Measurements from ENCODE around the gene KREMEN1.

The KREMEN1 gene

DNA sequence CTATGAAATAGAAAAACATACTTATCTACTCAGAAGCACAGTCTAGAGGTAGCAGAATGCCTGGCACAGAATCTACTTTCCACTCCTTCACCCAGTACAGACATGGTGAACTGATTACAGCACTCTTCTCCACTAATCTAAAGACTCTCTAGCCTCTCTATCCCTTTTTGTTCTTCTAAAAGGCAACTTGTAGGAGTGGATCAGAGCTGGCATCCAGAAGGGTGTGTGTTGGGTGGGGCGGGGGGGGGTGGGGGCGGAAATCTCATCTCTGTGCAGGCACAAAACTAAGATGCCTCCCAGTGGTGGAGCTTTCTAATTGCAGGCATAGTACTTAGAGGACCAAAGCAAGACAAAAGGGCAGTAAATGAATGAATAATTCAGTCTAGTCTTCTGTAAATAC is 121.3 kb downstream of the KREMEN1 start:
- no peak for FAIRE-seq

DNA sequence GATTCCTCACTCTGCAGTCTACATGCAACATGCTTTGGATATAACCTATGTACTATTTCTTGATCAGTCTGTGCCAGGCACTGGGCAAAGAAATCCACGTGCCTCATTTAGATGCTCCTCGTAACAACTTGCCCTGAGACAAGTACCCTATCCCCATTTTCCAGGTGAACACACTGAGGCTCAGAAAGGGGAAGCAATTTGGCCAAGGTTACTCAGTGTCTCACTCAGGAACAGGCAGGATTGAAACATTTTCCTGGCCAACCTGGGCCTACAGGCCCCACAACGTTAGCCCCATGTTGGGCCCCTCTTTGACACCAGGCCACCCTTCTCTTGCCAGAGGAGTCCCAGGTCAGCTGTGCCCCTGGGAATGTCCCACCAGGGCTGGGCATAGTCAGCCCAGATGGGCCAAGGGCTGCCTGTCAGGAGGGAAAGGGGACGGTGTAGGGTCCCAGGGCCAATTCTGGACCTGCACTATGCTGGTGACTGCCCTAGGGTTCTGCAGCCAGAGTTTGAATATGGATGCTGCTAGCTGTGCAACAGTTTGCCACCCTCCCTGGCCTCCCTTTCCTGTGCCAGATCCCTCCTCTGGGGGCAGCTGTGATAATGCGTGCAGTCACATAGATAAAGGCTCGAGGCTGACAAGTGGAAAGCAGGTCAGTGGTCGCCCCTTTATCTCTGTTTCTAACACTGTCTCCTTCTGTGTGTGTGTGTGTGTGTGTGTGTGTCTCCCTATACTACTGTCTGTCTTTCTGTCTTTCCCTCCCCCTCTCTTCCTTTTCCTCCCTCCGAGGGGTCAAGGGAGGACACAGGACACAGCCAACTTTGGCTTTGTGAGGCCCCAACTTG is 122.5 kb downstream of the KREMEN1 start:
- FAIRE-seq: no peak

DNA sequence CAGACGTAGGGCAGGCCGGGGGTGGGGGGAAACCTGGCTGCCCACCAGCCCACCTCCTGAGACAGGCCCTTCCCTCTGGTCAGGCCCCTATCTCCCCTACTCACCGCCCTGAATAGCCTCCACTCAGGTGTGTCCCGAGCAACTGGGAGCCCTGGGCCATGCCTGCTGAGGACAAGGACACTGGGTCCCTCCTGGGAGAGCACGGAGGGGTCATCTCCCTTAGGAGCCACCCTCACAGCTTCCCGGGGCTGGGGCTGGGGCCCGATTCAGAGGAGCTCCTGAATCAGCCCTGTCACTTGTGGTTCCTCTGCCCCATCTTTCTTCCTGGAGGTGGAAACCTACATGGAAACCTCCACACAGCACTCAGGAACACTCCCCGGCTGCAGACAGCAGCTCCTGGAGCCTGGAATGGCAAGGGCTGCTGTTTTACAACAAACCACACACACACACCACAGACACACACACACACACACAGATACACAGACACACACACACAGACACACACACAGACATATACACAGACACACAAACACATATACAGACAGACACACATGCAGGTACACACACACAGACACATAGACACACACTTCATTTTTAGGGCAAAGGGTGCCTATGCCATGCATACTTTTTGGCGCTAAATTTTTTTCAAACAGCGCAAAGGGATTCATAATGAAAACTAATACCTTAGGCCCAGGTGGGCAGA is 123.3 kb downstream of the KREMEN1 start:
- no peak for FAIRE-seq

DNA sequence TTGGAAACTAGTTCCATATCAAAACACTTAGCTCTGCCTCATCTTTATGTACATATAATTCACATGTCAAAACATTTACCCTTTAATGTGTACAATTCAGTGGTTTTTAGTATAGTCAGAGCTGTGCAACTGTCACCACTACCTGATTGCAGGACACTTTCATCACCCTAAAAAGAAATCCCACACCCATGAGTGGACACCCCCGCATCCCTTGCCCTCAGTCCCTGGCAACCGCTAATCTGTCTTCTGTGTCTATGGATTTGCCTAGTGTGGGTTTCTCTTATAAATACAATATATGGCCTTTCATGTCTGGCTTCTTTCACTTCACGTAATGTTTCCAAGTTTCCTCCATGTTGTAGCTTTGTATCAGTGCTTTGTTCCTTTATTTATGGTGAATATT is 124.3 kb downstream of the KREMEN1 start:
- no peak for FAIRE-seq

DNA sequence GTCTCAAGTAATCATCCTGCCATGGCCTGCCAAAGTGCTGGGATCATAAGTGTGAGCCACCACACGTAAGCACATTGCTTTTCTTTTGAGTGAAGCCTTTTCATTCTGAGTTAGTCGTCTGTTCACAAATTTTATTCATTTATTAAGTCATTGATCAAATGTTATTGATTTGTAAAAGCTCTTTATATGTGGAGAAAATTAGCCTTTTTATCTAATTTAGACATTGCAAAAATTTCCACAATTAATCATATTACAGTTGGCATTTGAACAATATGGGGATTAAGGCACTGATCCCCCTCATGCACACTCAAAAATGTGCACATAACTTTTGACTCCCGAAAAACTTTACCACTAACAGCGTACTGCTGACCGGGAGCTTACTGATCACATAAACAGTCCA is 125.4 kb downstream of the KREMEN1 start:
- no peak for FAIRE-seq

DNA sequence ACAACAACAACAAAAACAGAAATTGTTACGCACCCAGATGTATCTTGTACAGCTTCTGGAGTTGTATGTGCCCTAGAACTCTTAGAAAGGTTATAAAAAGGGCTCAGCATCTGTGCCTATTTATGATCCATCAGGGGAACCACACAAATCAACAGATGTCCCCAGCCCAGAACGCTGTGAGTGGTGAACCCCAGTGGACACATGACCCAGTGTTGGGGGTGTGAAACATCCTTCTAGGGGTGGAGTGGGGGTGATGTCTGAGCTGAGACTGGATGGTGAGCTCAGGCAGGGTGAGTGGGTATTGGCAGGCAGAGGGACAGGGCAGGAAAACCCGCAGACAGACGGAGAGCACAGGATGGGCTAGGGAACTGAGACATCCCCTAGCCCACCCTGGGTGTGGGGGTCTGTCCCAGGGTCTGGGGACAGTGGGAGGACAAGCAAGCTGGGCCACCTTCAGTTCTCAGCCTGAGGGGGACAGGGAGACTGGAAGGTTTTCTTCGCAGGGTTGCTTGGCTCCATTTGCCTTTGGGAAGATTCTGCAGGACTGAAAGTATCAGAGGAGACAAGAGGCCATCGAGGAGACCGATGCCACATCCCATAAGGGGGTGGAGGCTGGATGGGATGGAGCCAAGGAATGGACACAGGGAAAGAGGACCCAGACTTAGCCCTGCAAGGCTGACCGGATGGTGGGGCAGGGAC is 127.0 kb downstream of the KREMEN1 start:
- no peak for FAIRE-seq

DNA sequence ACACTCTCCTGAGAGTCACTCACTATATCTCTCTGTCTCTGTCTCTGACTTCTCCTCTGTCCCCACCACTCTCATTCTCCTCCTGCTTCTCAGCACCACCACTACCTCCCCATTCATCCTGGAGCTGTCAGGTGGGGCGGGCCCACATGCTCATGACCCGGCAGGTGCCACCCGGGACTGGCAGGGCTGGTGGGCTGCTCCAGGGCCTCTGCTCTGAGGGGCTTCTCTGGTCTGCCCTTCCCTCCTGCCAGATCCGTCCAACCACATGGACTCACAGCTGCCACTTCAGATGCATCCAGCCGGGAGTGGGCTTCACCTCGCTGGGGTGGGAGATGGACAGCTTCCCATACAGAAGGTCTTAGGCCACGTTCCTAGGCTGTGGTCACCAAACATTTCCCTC is 128.1 kb downstream of the KREMEN1 start:
- FAIRE-seq: no peak

DNA sequence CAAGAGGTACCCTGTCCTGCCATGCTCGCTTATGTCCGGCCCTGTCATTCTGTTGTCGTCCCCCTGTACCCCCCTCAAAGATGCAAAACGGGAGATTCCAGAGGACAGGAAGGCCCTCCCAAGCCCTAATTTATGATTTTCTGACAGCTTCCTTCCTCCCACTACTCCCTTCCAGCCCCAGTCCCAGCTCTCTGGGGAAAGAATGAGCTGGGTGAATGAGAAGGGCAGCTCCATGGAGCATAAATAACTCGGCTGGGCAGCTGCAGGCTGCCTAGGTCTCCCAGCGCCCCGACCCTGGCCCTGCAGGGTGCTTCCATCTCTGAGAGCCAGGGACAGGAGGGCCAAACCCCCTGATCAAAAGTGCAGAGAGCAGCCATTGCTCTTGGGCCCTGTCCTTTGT is 128.9 kb downstream of the KREMEN1 start:
- no peak for FAIRE-seq

DNA sequence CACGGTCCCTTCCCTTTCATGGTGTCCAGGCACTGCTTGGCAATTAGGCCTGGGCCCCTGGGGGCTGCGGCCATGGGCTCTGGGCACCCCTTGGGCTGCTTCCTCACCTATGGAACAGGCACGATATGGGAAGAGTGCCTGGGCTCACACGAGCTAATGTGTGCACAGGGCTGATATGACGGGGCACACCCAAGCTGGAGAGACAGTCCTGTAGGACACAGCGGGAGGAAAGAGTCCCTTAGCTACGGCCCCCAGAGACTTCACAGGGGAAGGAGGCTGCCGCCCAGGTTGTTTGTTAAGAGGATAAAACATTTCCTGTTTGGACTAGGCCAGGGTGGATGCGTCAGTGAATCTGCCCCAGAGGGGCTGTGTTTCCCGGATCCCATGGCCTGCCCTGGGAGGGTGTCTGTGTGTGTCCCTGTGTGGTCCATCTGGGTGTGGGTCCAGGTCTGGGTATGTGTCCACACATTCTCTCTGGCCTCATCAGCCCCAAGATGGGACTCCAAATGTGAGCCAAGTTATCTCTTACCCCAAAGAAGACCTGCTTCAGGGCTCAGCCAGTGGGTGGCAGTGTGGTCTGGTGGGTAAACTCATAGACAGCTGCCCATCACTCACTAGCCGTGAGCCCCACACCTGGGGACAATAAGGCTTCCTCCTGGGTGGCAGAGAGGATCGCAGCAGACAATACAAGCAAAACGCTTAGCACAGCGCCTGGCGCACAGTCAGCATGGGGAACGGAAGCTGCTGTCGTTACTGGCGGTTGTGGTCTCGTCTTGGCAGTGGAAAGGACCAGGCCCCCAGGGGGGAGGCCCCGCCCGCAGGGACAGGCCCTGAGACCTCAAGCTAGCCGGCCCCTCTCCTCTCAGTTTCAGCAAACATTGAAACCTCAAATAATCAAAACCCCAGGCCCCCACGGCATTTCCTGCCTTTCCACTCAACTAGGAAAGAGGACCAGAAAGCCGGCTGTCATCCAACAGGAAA is 129.7 kb downstream of the KREMEN1 start:
- FAIRE-seq: no peak

DNA sequence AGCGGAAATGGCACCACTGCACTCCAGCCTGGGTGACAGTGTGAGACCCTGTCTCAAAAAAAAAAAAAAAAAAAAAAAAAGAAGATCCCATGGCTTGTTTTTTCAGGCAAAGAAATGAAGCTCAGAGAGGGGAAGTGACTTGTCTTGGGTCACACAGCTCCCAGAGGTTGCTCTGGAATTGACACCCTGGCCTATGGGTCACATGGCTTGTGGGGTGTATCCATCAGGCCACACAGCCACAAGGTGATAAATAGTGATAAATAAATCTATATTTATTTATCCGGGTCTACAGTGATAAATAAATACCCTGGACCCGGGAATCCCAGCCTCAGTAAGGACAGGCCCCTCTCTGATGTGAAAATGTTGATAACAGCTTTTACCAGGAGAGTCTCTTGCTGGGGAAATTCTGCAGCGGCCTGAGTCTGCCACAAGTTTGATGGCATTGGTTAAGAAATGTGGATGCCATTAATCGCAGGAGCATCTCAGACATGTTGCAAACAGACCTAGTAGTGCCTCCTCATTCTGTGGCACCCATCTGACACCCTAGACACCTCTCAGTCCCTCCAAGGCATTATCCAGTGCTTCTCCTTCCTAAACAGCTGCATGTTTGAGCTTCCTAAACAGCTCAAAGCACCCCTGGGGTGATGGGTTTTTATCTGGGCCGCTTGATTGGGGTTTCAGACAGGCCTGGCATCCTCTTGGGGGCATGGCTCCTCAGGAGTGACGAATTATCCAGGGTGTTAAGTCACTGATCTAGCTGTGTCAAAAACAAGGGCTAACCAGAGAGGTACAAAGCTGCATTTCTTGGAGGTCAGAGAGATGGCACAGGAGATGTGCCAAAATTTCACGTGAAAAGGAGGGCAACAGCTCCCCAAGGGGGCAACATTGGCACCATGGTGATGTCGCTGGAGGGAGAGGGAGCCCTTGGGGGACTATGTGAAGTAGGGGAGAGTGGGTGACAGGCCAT is 130.9 kb downstream of the KREMEN1 start:
- no peak for FAIRE-seq

DNA sequence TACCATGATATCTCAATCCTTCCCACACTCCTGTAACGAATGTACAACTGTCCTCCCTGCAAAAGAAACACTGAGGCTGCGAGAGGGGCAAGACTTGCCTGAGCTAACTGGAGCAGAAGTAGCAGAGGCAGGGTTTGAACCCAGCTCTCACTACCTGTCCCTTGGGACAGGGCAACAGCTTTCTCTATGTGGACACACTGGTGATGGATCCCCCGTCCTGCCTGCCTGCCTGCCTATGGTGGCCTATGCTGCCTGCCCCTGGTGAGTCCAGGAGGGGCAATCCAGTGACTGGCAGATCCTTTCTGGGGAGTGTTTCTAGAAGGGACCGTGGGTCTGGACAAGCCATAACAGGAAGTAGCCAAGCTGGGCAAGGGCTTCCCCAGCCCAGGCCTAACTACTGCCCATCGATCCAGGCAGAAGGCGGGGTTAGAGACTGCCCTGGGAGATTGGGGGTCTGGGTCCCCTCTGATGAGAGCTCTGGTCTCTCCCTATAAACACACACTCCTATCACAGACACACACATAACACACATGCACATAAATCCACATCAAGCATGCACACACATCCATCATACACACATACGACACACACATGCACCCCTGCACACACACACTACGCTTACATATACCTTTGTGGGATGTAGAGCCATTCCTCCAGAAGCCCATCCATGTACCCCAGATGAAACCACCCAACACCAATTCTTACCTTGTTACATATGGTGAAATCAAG is 131.8 kb downstream of the KREMEN1 start:
- FAIRE-seq: no peak

DNA sequence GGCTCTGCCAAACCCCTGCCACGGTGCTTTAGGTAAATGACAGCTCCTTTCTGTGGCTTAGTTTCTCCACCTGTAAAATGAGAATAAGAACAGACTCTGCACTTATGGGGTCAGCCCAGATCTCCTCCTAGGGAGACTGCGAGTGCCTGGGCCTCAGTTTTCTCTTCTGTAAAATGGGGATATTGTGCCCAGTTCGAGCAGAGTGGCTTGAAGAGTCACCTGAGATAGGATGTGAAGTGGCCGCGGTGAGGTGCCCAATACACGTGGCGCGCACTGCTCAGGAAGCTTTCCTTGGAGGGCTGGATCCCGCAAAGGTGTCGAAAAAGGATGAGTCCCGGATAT is 132.4 kb downstream of the KREMEN1 start:
- FAIRE-seq: no peak

DNA sequence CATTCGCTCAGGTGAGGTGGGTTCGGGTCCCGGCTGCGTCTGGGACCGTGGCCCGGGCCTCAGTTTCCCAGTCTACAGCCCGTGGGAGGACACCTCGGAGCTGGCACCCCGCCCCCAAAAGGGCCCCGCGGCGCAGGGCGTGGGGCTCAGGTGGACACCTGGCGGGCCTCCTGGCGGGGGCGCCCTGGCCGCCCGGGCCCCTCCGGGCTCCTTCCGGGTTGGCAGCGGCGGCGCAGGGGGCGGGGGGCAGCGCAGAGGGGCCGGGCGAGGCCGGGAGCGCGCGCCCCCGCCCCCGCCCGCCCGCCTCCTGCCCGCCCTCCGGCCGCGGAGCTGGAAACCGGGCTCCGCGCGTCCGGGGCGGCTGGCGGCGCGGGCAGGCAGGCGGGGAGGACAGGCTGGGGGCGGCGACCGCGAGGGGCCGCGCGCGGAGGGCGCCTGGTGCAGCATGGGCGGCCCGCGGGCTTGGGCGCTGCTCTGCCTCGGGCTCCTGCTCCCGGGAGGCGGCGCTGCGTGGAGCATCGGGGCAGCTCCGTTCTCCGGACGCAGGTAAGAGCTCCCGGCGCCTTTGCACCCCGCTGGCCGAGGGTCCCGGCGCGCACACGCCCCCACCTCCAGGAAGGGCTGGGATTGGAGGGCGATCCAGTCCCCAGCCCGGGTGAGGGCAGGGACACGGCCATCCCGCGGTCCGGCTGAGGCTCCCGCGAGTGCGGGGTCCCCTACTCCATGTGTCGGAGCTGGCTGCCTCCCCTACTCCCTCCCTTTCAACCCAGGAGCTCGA is 132.9 kb downstream of the KREMEN1 start, which contains the start of gene EMID1:
Gene EMID1 (plus strand): TSS at position 303 of the 778 bp plus-strand sequence. CDS start 143 bp downstream, at position 446.
- no peak for FAIRE-seq

DNA sequence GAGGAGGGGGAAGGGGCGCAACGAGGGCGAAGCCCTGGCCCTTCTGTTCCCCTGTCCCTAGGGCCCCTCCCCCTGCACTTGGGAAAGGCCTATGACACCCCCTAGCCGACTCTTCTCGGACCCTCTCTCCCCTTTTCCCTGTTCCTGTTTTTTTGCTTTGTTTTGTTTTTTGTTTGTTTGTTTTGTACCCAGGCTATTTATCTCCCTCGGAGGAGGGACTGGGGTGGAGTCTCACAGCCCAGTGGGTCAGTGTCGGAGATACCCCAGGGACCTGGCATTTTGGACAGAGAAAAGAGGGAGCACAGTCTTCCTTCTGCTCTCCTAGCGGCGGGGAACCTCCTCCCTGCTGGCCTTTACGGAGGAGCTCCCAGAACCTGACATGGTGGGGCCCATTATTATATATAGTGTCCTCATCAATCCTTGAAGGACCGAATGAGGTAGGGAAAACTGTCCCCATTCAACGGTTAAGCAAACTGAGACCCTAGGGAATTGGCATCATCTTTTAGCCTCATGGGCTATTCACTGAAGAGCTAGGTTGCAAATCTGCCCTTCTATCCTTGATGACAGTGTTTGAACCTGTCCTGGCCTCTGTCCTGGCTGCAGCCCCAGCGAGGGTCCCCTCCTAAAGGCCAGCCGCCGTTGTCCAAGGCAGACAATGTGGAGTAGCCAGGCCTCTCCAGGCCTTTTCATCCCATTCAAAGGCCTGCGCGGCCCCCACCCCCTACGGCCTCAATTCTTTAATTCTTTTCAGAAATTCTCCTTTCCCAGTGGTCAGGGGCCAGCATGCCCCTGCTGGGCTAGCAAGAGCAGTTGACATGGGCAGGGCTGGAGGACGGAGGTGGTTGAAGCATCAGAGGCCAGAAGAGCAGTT is 133.8 kb downstream of the KREMEN1 start:
- FAIRE-seq: no peak

DNA sequence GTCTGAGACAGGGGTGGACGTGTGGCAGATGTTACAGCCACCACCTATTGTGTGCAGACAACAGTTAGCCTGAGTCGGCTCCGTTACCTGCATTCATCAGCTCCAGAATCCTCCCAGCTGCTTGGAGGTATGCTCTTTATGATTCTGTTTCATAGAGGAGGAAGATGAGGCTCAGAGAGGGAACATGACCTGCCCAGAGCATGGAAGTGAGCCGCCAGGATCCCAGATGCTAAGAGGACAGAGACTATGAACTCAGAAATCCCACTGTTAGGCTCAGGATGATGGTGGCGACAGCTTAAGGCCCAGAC is 134.4 kb downstream of the KREMEN1 start:
- FAIRE-seq: no peak

DNA sequence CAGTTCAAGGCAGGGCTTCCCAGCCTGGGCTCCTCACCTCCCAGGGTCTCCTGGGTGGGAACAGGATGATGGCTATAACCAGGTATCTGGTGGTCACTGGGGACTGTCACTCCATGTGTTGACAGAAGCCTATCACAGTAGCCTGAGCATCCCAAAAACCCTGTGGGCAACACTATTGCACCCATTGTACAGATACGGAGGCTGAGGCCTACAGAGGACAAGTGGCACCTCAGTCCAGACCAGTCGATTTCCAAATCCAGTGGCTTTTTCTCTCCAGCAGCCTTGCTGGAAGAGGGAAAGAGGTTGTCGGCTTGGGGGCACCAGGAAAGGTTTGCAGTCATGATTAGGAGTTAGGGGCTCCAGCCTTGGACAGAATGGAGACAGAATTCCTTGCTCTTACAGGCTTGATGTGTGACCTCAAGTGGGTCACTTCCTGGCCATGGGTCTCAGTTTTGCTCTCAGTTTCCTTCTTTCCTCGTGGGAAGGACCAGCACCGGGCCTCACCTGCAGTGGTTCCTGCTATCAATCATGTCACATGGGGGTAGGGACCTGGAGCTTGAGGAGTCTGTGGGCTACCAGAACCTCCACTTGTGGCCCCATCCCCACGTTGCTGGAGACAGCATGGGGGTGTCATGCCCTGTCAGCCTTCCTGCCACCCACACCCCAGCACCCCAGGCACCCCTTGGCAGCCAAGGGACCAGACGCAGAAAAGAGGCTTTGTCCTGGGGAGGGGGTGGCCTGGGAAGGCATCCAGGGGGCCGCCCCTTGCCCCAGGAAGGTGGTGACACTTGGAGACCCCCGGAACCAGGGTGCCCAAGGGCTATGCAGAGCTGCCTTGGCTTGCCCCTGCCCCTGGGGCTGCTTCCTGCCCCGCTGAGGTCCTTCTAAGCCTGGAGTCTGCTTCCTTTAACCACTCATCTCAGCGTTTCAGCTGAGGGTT is 135.0 kb downstream of the KREMEN1 start:
- FAIRE-seq: no peak

DNA sequence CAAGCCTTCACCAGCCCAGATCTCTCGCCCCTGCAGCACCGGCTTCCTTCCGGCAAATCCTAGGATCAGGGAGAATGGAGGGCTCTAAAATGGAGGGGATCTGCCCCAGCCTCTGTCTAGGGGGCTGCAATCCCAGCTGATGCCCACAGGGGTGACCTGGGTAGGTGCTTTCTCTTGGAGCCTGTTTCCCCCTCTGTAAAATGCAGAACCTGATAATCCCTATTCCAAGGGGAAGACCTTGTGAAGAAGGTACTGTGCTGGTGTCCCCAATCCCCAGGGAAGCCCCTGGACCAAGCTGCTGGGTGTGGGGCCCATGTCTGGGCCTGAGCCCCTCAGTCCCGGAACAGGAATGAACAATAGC is 135.6 kb downstream of the KREMEN1 start:
- FAIRE-seq: no peak
